ENCODE measurements around the gene HES4.
"Not testable (repeated sequence)": the region's sequence is repeated elsewhere in the genome, so short reads cannot be mapped to it uniquely, and the experiment has no call there.

HES4 gene

DNA sequence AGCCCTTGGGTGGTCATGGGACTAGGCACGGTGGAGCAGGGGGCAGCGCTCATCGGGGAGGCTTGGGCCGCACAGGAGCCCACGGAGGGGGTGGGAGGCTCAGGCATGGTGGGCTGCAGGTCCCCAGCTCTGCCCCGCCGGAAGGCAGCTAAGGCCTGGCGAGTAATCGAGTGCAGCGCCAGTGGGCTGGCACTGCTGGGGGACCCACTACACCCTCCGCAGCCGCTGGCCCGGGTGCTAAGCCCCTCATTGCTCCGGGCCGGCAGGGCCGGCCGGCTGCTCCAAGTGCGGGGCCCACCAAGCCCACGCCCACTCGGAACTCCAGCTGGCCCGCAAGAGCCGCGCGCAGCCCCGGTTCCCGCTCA, 18.4 kb upstream of the HES4 start:
- DNase-seq (ENCODE audit: low read depth, low spot score) = not testable (repeated sequence)

- DNase-seq (ENCODE audit: low read depth, low spot score) = not testable (repeated sequence)
Measured at GRCh38 chr1:1017397-1018320, 17.8 kb upstream of the HES4 start.

GRCh38 chr1:1014799-1015681, 15.1 kb upstream of the HES4 start:
- DNase-seq (ENCODE audit: low read depth, low spot score) = no peak

- no peak for DNase-seq (ENCODE audit: low read depth, low spot score)
Measured at GRCh38 chr1:1013922-1014648, 14.2 kb upstream of the HES4 start.

- DNase-seq (ENCODE audit: low read depth, low spot score) = no peak
Measured at GRCh38 chr1:1013105-1013921, 13.4 kb upstream of the HES4 start, which contains the start of gene ISG15. Gene ISG15 (plus strand): TSS chr1:1013497. CDS start chr1:1013574, 77 bp downstream.

GRCh38 chr1:1012736-1013104, 12.8 kb upstream of the HES4 start:
- not testable (repeated sequence) for DNase-seq (ENCODE audit: low read depth, low spot score)

DNA sequence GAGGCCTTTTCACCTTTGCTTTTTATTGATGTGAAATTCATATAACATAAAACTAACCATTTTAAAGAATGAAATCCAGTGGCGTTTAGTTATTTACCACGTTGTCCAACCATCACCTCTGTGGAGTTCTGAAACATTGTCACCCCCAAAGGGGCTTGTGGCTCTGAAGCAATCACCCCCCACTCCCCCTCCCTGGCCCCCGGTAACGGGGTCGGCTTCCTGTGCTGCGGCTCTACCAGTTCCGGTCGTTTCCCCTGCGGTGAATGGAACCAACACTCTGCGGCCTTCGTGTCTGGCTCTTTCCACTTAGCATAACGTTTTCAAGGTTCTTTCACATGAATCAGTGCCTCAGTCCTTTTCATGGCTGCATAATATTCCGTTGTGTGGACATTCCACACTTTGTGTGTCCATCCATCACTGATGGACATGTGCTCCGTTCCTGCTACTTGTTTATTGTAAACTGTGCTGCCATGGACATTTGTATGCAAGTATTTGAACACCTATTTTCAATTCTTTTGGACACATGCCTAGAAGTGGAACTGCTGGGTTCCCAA, 11.6 kb upstream of the HES4 start:
- DNase-seq (ENCODE audit: low read depth, low spot score) = no peak

DNA sequence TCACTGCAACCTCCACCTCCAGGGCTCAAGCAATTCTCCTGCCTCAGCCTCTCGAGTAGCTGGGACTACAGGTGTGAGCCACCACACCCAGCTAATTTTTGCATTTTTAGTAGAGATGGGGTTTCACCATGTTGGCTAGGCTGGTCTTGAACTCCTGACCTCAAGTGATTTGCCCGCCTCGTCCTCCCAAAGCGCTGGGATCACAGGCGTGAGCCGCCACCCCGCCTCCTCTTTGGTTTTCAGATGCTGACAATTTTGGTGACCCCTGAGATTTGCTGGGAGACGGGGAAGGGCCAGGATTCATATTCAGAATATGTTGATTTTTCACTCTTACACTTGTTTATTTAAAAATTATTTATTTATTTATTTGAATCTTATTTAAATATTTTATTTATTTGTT, 10.2 kb upstream of the HES4 start:
- not testable (repeated sequence) for DNase-seq (ENCODE audit: low read depth, low spot score)

DNA sequence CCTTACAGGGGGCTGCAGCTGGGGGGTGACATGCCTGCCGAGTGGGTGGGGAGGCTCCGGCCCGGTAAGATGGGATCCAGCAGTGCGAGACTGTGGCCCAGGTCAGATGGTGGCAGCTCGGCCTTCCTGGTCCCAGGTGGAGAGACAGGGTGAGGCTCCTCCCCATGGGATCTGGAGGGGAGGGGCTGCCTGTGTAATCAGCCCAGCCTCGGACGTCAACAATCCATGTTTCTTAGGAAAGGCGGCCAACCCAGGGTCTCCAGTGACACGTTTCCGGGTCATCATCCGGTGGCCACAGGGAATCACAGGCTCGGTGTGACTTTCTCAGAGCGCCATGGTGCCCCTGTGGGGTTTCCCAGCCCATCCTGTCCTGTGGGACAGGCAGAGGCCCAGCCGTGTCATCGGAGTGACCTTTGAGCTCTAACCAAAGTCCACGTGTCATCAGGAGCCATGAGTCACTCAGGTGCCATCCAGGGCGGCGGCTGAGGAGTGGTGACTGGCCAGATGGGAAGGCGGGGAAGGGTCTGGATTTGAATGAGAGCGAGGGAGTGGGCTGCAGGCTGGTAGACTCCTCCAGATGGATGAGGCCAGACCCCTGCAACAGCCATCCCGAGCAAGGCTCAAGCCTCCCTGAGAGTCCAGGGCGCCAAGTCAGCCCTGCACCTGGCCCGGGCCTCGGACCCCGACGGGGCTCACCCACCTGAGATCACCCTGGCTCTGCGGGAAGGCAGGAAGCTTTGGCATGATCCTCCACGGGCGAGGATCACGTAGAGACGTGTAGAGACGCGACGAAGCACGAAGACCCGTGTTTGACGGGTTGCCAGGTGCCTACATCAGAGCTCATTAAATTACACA, 6.6 kb upstream of the HES4 start:
- no peak for DNase-seq (ENCODE audit: low read depth, low spot score)

DNA sequence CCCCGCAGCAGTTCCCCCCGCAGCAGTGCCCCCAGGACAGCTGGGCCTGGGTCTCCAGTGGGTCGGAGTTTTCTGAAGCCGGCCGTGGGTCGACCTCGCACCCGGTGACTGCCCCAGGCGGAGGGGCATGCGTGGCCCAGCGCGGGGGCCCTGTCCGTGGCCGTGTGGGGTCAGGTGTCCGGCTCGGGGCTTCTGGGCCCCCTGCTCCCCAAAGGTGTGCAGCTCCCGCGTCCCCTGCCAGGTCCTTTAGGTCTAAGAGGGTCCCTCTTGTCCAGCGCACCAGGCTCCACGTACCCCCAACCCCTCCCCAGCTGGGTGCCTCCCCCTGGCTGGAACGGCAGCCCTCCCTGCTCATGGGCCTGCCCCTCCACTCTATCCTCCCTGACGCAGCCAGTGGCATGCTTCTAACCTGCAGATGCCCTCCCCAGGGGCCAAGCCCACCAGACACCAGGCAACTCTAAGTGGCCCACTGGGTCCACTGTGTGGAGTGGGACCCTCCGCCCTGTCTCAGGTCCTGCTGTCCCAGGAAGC, 5.9 kb upstream of the HES4 start:
- DNase-seq (ENCODE audit: low read depth, low spot score) = no peak

DNA sequence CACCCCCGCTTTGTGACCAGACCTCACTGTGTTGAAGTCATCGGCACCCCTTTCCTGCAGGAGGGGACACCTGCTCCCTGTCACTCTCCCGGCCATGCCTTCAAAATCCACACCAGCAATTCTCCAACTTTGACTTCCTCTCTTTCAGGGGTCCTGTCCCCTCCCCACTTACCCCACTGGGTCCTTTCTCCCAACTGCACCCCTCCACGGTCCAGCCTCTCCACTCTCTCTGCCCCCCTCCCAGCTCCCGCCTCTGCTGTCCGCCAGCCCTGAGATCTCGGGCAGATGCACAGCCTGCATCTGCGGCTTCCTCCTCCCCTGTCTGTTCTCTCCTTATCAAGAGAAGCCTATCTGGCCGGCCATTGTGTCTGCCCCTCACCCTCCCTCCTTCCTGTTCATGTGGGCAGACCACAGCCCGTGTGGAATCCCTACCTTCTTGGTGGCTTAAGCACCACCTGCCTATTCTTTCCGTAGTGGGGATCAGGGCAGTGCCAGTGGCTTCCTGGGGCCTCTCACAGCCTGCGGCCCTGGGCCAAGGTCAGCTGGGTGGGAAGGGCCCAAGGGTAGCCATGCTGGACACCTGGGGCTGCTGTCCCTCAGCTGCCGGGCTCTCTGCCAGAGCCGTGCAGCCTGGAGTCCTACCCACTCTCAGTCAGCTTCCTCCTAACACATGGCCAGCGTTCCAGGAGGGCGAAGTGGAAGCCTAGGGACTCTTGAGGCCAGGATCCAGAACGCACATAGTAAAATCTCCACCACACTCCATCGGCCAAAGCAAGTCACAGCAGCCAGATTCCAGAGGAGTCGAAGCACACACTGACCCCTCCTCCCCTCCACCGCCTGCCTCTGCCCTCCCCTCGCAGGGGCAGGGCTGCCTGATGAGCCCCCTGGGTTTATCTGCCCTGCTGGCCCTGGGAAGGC, 5.1 kb upstream of the HES4 start:
- DNase-seq (ENCODE audit: low read depth, low spot score) = no peak

DNA sequence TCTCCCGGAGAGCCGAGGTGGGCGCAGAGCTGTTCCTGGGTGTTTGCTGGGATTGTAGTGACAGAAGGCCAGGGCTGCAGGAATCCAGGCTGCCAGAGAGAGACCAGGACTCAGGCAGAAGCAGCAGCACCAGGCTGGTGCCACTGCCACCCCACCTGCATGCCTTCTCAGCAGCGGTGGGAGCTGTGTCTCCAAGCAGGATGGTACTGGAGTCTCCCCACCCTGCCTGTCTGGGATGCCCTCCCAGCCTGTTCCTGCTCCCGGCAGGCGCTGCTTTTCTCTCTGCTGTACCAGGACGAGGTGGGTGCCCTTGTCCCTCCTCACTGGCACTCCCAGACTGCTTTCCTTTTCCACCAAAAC, 4.5 kb upstream of the HES4 start:
- DNase-seq (ENCODE audit: low read depth, low spot score) = no peak

- no peak for DNase-seq (ENCODE audit: low read depth, low spot score)
Measured at GRCh38 chr1:1003618-1004419, 3.9 kb upstream of the HES4 start.

DNA sequence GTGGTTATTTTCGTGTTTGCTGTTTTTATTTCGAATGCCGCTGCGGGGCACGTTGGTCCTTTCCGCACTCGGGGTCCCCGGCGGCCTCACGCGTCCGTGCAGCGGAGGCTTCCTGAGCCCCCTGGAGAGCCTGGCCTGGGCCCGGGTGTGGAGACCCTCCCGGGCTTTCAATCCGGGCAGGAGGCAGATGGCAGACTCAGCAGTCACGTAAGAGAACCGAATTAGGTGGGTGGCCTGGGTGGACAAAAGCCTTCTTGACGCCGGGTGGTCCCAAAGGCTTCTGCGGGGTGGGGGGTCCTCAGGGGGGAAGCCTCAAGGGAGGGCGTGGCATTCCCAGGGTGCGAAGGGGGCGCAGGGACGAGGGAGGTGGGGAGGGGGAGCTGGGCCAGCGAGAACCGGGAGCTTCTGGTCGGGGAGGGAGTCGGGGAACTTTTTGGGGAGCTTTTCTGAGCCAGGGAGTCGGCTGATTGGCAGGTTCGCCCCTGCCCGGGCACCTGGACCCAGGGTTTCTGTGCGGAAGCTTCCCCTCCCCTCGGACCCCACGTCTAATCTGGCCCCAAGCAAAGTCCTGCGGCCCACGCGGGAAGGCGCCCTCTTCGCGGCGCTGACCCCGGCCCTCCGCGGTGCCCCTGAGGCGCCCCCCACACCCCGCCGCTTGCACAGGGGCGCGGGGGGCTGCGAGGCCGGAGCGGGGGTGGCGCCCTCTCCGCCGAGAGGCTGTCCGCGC, 1.3 kb upstream of the HES4 start:
- no peak for DNase-seq (ENCODE audit: low read depth, low spot score)

- peak; percentile 89 for DNase-seq (ENCODE audit: low read depth, low spot score)
Measured at GRCh38 chr1:1000357-1001056, 610 bp upstream of the HES4 start.

DNA sequence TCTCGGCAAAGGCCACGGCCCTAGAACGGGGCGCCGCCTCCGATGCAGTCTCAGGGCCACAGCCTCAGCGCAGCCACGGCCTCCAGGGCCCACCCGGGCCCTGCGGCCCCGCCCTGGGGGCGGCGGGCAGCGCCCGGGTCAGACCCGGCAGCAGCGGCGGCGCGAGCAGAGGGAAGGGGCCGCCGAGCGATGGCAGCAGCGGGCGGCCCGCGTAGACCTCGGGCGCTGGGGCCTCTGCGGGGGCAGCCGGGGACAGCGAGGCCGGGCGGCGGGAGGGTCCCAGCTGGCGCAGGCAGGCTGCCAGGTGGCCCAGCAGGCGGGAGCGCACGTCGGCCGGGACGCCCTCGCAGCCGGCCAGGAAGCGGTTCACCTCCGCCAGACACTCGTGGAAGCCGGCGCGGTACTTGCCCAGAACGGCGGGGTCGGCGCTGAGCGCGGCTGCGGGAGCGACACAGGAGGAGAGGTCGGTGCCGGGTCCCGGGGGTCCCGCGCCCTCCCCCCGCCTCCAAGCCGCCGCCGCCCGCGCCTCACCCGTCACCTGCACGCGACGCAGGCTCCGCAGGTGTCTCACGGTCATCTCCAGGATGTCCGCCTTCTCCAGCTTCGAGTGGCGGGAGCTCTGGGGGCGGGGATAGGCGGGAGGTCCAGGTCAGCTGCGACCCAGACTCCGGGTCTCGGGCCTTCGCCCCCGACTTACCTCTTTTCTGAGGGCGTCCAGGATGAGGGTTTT, 737 bp downstream of the HES4 start:
- no peak for DNase-seq (ENCODE audit: low read depth, low spot score)
